Smooth muscle cell (in vitro differentiated cells): Measurements from ENCODE around the gene PHACTR2. TPM values are rescaled to one million over a fixed set of nuclear protein-coding genes. Genes with fewer than 3 reads are reported as not detected.
"Not testable (repeated sequence)": the region's sequence is repeated elsewhere in the genome, so short reads cannot be mapped to it uniquely, and the experiment has no call there.

Experiments
- DNase-seq: peaks from one replicate; lab custom pipeline; 2025; ENCODE audit not compliant: unreplicated experiment; lab: John Stamatoyannopoulos, UW
- H2AFZ ChIP-seq: fragments of 200-600 bp; sonication (generic); 2 replicates; pipeline ENCODE4 v1.6.0; 2016; ENCODE audit warnings: antibody characterized with exemption, low read depth, mild to moderate bottlenecking
- H3F3A ChIP-seq: fragments of 200-600 bp; sonication (generic); 2 replicates; pipeline ENCODE4 v1.6.0; 2017; ENCODE audit warnings: antibody characterized with exemption, low read depth
- H3K27ac ChIP-seq: fragments of 200-600 bp; sonication (generic); 2 replicates; pipeline ENCODE4 v1.5.1; 2016; ENCODE audit warnings: low read depth, mild to moderate bottlenecking
- H3K27me3 ChIP-seq: fragments of 200-600 bp; sonication (generic); 2 replicates; pipeline ENCODE4 v1.6.1; 2016; ENCODE audit warnings: low read depth, mild to moderate bottlenecking
- H3K36me3 ChIP-seq: fragments of 200-600 bp; sonication (generic); 2 replicates; pipeline ENCODE4 v1.5.1; 2016; ENCODE audit warnings: low read depth
- H3K4me1 ChIP-seq: fragments of 200-600 bp; sonication (generic); 2 replicates; pipeline ENCODE4 v1.5.1; 2016; ENCODE audit warnings: low read depth
- H3K4me2 ChIP-seq: fragments of 200-600 bp; sonication (generic); 2 replicates; pipeline ENCODE4 v1.6.0; 2016; ENCODE audit warnings: mild to moderate bottlenecking
- H3K4me3 ChIP-seq: fragments of 200-600 bp; sonication (generic); 2 replicates; pipeline ENCODE4 v1.5.1; 2016; ENCODE audit warnings: mild to moderate bottlenecking
- H3K79me2 ChIP-seq: fragments of 200-600 bp; sonication (generic); 2 replicates; pipeline ENCODE4 v1.6.0; 2016; ENCODE audit warnings: low read depth, mild to moderate bottlenecking
- H3K9ac ChIP-seq: fragments of 200-600 bp; sonication (generic); 2 replicates; pipeline ENCODE4 v1.6.0; 2016; ENCODE audit warnings: low read depth
- H3K9me3 ChIP-seq: fragments of 200-600 bp; sonication (generic); replicated peaks from 2 replicates; pipeline ENCODE4 v1.5.1; 2016; ENCODE audit warnings: low read depth
- H4K20me1 ChIP-seq: fragments of 200-600 bp; sonication (generic); 2 replicates; pipeline ENCODE4 v1.6.0; 2016; ENCODE audit warnings: low read depth
- WGBS: methylation state at CpG from one replicate; pipeline ENCODE4 v1.1.7; 2016; ENCODE audit warnings: low lambda C conversion rate; 5-methylcytosine and 5-hydroxymethylcytosine counted together
- polyA plus RNA-seq: library from polyadenylated mRNA; unstranded; fragments of >200 nt; fragmentation: Nextera tagmentation; extraction: Ambion mirVana; gene quantifications from 2 replicates; pipeline ENCODE4 v1.2.1, GENCODE V29; 2016
- total RNA-seq: library from RNA; depleted of rRNA; stranded (reverse); fragments of >200 nt; gene quantifications from 2 replicates; pipeline ENCODE4 v1.2.3, GENCODE V29; 2014
- TF ChIP-seq, protein P1 (sequence below): fragments of 200-600 bp; sonication (generic); IDR thresholded peaks from 2 replicates; pipeline ENCODE4 v1.5.1; 2017; ENCODE audit warnings: borderline replicate concordance, mild to moderate bottlenecking, antibody characterized with exemption; ENCODE audit not compliant: insufficient read depth, poor library complexity, severe bottlenecking

PHACTR2 gene
- total and polyA plus RNA-seq, 2 experiments from 2014 or later: 62.7 to 80.4 TPM

DNA sequence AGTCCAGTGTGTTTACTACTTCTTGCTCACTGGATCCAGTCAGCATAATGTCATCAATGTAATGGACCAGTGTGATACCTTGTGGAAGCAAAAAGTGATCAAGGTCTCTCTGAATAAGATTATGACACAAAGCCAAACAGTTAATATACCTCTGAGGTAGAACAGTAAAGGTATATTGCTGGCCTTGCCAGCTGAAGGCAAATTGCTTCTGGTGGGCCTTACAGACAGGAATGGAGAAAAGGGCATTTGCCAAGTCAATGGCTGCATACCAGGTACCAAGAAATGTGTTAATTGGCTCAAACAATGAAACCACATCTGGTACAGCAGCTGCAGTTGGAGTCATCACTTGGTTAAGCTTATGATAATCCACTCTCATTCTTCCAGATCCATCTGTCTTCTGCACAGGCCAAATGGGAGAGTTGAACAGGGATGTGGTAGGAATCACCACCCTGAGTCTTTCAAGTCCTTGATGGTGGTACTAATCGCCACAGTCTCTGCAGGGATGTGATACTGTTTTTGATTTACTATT lies 193.5 kb downstream of the PHACTR2 start:
- WGBS: 96% methylated on average over 1 of the region's 1 CpG
- not testable (repeated sequence) for H3K27ac ChIP-seq, H3K27me3 ChIP-seq, H3K9ac ChIP-seq, H3F3A ChIP-seq, DNase-seq, H3K36me3 ChIP-seq, H3K9me3 ChIP-seq, H3K4me2 ChIP-seq, H3K79me2 ChIP-seq, H2AFZ ChIP-seq, H3K4me3 ChIP-seq, H4K20me1 ChIP-seq, H3K4me1 ChIP-seq

DNA sequence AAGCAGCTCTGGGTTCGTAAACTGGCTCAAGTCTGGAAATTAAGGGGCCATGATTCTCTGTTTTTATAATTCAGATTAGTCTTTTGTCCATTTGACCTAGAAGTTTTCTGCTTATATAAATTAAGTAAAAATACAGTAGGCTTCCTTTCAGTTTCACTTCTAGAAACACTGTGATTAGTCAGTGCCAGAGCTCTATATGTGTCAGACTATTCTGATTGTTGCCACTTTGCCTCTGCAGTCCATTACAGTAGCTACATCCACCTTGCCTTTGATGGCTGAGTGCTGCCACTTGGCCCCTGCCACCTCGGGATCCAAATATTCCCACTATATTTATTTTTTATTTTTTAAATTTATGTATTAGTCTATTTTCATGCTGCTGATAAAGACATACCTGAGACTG lies 194.4 kb downstream of the PHACTR2 start:
- 96% methylated on average over 2 of the region's 2 CpGs for WGBS
- H3K4me2 ChIP-seq: no peak overlapping the region
- no peaks in the 10 kb centered on the region for H3K36me3 ChIP-seq
- H3K9ac ChIP-seq: no peak overlapping the region
- H3K4me3 ChIP-seq: no peak overlapping the region
- no peaks in the 10 kb centered on the region for H3K79me2 ChIP-seq
- no peaks in the 10 kb centered on the region for H3K27me3 ChIP-seq
- H3K4me1 ChIP-seq: no peaks in the 10 kb centered on the region
- no peaks in the 10 kb centered on the region for H3F3A ChIP-seq
- H4K20me1 ChIP-seq: no peaks in the 10 kb centered on the region
- no peaks in the 10 kb centered on the region for H3K9me3 ChIP-seq
- TF ChIP-seq, protein P1, sequence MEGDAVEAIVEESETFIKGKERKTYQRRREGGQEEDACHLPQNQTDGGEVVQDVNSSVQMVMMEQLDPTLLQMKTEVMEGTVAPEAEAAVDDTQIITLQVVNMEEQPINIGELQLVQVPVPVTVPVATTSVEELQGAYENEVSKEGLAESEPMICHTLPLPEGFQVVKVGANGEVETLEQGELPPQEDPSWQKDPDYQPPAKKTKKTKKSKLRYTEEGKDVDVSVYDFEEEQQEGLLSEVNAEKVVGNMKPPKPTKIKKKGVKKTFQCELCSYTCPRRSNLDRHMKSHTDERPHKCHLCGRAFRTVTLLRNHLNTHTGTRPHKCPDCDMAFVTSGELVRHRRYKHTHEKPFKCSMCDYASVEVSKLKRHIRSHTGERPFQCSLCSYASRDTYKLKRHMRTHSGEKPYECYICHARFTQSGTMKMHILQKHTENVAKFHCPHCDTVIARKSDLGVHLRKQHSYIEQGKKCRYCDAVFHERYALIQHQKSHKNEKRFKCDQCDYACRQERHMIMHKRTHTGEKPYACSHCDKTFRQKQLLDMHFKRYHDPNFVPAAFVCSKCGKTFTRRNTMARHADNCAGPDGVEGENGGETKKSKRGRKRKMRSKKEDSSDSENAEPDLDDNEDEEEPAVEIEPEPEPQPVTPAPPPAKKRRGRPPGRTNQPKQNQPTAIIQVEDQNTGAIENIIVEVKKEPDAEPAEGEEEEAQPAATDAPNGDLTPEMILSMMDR: no peak
- no peak overlapping the region for H2AFZ ChIP-seq
- DNase-seq: no peak
- H3K27ac ChIP-seq: no peak overlapping the region

DNA sequence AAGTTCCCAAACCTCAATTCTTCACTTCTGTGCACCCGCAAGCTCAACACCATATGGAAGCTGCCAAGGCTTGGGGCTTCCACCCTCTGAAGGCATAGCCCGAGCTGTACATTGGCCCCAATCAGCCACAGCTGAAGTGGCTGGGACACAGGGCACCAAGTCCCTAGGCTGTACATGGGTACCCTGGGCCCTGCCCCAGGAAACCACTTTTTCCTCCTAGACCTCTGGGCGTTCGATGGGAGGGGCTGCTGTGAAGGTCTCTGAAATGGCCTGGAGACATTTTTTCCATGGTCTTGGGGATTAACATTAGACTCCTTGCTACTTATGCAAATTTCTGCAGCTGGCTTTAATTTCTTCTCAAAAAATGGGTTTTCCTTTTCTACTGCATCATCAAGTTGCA lies 195.8 kb downstream of the PHACTR2 start:
- H3K9me3 ChIP-seq, H3K27me3 ChIP-seq, H3K79me2 ChIP-seq, H3K36me3 ChIP-seq, H4K20me1 ChIP-seq, H3F3A ChIP-seq, H3K4me2 ChIP-seq, H3K27ac ChIP-seq, H2AFZ ChIP-seq, H3K4me1 ChIP-seq, DNase-seq, H3K4me3 ChIP-seq, H3K9ac ChIP-seq: not testable (repeated sequence)
- WGBS: 95% methylated on average over 4 of the region's 4 CpGs

DNA sequence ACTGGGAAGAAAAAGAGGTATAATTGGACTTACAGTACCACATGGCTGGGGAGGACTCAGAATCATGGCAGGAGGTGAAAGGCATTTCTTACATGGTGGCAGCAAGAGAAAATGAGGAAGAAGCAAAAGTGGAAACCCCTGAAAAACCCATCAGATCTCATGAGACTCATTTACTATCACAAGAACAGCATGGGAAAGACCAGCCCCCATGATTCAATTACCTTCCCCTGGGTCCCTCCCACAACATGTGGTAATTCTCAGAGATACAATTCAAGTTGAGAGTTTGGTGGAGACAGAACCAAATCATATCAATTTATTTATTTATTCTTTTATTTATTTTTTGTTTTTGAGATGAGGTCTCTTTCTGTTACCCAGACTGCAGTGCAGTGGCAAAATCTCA lies 196.7 kb downstream of the PHACTR2 start:
- not testable (repeated sequence) for H3K27ac ChIP-seq, H3K9ac ChIP-seq, H3K4me2 ChIP-seq, H4K20me1 ChIP-seq, H3K36me3 ChIP-seq, H3K9me3 ChIP-seq, H3K4me1 ChIP-seq, H2AFZ ChIP-seq, DNase-seq, H3K79me2 ChIP-seq, H3K27me3 ChIP-seq, H3K4me3 ChIP-seq, H3F3A ChIP-seq

DNA sequence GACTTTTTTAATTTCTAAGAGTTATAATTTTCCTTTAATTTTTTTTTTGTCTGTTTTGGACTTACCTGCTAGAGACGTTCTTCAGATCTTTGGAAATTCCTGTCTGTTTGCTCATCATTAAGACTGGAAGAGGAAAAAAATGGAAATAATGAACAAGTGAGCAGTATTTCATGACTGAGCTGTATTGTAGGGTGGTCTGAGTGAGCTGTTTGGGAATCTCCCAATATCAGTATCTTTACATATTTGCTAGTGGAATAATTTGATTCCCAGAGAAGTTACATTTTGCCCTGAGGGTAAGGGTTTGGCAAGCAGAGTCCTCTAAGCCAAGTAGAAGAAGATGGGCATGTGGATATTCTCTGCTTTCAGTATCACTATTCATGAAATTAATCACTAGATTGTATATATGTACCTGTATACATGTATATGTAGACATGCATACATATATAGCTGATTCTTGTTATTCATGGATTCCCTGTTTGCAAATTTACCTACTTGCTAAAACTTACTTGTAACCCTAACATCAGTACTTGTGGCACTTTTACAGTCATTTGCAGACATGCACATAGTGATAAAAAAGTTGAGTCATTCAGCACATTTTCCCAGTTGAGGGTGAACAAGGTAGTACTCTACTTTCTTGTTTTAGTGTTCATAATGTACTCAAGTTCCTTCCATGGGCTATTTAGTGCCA lies 200.0 kb downstream of the PHACTR2 start:
- Histone ChIP-seq H3K36me3 (no peaks in the 10 kb centered on the region), H3F3A (no peaks in the 10 kb centered on the region), H3K4me3 (no peak overlapping the region), H3K79me2 (no peaks in the 10 kb centered on the region), H3K27ac (no peak overlapping the region), H2AFZ (no peak overlapping the region), H3K9me3 (no peaks in the 10 kb centered on the region), H3K27me3 (no peaks in the 10 kb centered on the region), H4K20me1 (no peaks in the 10 kb centered on the region), H3K9ac (no peak overlapping the region), H3K4me2 (no peak overlapping the region), H3K4me1 (no peaks in the 10 kb centered on the region)
- no peak for DNase-seq
- 90% methylated on average over 1 of the region's 1 CpG for WGBS
- TF ChIP-seq, protein P1: no peak
